ENCODE measurements around the gene OLA1. TPM values are rescaled to one million over a fixed set of nuclear protein-coding genes. Genes with fewer than 3 reads are reported as not detected.
"Not testable (repeated sequence)": the region's sequence is repeated elsewhere in the genome, so short reads cannot be mapped to it uniquely, and the experiment has no call there.

OLA1 gene
- 148 and 183 TPM in 2 replicates for total RNA-seq

GRCh38 chr2:174248187-174248997 is at the start of gene OLA1:
Gene OLA1, minus strand, starts transcription at chr2:174248532. Its CDS starts 1,717 bp downstream, at chr2:174246815.
- peak; percentile 74 for DNase-seq (ENCODE audit: low read depth)

DNA sequence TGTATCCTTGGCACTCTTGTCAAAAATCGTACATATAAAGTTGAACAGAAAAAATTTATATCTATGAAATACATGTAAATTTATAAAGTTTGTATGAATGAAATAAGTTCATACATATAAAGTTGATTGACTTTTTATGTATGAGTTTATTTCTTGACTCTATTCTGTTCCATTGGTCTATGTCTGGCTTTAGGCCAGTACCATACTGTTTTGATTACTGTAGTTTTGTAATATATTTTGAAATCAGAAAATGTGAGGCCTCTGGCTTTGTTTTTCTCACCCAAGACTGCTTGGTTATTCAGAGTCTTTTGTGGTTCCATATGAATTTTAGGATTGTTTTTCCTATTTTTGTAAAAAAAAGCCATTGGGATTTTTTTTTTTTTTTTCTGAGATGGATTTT is 44.6 kb upstream of the OLA1 start:
- no peak for DNase-seq (ENCODE audit: low read depth)

- no peak for DNase-seq (ENCODE audit: low read depth)
Measured at GRCh38 chr2:174286172-174286571, 37.8 kb upstream of the OLA1 start.

- no peak for DNase-seq (ENCODE audit: low read depth)
Measured at GRCh38 chr2:174282441-174282840, 34.1 kb upstream of the OLA1 start.

GRCh38 chr2:174281736-174282135 is 33.4 kb upstream of the OLA1 start:
- no peak for DNase-seq (ENCODE audit: low read depth)

DNA sequence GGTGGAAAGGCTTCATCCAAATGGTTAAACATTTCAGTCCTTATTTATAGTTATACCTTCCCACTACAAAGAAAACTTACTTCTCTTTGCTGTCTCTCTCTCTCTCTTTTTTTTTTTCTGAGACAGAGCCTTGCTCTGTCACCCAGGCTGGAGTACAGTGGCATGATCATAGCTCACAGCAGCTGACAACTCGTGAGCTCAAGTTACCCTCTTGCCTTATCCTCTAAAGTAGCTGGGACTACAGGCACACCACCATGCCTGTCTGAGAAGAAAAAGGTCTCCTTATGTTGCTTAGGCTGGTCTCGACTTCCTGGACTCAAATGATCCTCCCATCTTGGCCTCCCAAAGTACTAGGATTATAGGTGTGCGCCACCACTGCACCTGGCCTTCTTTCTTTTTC is 32.3 kb upstream of the OLA1 start:
- DNase-seq (ENCODE audit: low read depth), result no peak

DNA sequence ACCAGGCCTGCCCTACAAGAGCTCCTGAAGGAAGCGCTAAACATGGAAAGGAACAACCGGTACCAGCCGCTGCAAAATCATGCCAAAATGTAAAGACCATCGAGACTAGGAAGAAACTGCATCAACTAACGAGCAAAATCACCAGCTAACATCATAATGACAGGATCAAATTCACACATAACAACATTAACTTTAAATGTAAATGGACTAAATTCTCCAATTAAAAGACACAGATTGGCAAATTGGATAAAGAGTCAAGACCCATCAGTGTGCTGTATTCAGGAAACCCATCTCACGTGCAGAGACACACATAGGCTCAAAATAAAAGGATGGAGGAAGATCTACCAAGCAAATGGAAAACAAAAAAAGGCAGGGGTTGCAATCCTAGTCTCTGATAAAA is 21.9 kb upstream of the OLA1 start:
- not testable (repeated sequence) for DNase-seq (ENCODE audit: low read depth)

GRCh38 chr2:174266288-174266687 is 18.0 kb upstream of the OLA1 start:
- DNase-seq (ENCODE audit: low read depth), result no peak

DNA sequence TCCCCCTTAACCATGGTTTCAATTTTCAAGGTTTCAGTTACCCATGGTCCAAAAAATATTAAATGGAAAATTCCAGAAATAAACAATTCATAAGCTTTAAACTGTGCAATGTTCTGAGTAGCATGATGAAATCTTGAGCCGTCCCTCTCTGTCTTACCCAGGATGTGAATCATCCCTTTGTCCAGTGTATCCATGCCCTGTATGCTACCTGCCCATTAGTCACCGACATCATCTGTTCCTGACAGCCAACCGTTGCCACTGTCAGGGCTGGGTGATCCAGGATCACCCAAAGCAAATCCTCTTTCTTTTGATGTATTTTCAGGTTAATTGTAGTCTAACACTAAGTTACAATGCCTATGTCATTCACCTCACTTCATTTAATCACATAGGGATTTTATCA is 15.7 kb upstream of the OLA1 start:
- peak; percentile 94 for DNase-seq (ENCODE audit: low read depth)

DNA sequence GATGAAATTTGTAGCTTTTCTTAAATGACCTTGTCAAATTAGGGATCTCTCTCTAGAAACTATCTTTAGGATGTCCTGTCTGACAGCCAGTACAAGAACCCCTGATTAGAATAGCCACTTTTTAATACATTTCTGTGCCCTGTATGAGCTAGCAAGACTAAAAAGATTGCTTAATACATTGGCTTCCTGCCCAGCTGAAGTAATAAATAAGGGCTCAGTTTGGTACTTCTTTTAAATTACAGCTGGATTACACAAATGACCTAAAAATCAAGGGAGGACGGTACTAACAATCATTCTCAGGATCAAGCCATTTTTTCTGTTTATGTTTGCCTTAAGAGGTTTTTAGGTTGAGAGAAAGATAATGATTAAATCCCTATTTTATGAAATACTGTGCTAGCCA is 11.6 kb upstream of the OLA1 start:
- DNase-seq (ENCODE audit: low read depth), result peak; percentile 86

DNA sequence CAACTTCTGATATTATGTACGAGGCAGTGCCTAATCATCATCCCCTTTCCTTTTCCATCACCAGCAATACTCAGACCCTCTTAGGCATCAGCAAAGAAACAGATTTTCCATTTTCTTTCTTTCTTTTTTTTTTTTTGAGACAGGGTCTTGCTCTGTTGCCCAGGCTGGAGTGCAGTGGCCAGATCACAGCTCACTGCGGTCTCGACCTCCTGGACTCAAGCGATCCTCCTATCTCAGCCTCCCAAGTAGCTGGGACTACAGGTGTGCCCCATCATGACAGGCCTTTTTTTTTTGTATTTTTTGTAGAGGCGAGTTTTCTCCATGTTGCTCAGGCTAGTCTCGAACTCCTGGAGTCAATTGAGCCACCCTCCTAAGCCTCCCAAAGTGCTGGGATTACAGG is 5.9 kb upstream of the OLA1 start:
- DNase-seq (ENCODE audit: low read depth), result no peak

DNA sequence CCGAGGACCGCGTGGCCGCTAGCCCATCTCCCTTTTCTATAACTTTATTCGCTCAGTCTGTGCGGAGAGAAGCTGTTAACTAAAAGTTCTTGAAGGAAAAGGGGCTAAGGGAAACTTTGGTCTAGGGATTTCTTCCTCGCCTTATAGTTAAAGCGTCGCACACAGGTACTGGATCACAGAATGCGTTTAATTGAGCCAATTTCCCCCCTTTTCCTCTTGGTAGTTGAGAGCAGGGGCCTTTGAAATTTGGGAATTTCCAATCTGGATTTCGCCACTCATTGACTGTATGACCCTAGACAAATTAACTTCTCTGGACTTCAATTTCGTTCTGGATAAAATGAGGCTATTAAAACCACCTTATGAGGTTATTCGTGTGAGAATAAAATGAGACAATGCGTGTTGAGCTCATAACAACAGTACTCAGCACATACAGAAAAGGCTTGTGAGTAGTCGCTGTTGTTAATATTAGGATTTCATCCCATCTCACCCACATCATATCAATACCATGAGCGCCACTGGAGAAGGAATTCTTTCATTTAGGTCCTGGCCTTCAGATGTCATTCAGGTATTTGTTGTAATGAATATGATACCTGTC is 763 bp upstream of the OLA1 start:
- no peak for DNase-seq (ENCODE audit: low read depth)

DNA sequence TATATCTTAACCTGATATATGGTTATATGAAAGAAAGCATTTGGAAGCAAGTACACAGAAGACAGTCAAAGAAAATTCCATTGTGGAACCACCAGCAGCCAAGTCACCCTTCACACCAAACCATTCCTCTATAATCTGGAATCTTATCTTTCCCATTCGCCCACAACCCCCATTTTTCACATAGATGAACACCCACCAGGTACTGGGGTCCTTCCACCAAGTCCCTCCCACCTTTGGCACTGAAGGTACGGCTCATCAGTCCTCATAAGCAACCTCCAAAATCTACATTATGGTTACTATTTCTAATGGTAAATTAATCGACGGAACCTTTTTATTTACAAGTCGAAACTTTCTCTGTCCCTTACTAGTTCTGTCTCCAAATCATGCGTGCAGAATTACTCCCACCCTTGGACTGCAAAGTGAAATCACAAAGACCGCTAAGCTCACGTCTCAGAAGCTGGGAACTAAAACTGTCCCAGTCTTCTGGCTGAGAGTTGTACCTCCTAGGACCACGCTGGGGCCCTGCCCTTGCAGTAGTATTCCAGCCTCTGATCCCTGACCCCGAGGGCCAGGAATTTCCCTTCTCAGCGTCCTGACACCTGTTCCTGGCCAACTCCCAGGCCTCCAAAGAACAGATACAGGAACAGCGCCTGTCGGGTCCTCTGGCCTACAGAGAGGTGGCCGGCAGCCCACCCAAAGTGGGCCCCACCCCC is 702 bp downstream of the OLA1 start:
- peak; percentile 32 for DNase-seq (ENCODE audit: low read depth)

- no peak for DNase-seq (ENCODE audit: low read depth)
Measured at GRCh38 chr2:174246944-174247381, 1.4 kb downstream of the OLA1 start.

GRCh38 chr2:174245628-174246027 is 2.7 kb downstream of the OLA1 start:
- DNase-seq (ENCODE audit: low read depth), result not testable (repeated sequence)

- no peak for DNase-seq (ENCODE audit: low read depth)
Measured at GRCh38 chr2:174245065-174245464, 3.3 kb downstream of the OLA1 start.

GRCh38 chr2:174243812-174244211 is 4.5 kb downstream of the OLA1 start:
- DNase-seq (ENCODE audit: low read depth), result no peak

DNA sequence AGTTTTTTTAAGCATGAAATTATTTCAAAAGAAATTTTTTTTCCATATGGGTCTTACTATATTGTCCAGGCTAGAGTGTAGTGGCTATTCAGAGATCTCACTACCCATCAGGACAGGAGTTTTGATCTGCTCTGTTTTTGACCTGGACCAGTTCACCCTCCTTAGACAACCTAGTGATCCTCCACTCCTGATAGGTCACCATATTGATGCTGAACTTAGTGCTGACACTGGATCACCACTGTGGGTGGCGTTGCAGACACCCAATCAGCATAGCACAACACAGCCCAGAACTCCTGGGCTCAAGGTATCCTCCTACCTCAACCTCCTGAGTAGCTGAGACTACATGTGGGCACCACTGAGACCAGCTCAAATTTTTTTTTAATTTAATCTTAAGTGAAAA is 8.2 kb downstream of the OLA1 start:
- DNase-seq (ENCODE audit: low read depth), result no peak

GRCh38 chr2:174236429-174236828 is 11.9 kb downstream of the OLA1 start:
- no peak for DNase-seq (ENCODE audit: low read depth)

DNA sequence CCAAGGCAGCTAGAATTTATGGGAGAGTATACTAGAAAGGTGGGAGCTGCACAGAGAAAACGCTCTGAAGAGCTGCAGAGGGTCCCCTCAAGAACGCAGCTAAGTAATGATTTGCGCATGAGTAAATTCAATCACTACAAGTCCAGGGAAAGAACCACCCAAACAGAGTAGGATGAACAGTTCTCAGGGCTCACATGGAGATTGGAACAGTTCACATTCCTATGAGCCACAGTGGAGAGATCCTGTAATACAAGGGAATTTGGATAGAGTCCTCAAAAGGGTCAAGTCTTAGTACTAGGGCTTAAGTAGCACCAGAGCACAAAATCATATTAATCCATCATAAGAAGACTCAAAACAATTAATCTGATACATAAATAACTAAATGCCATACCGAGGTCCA is 12.7 kb downstream of the OLA1 start:
- peak; percentile 44 for DNase-seq (ENCODE audit: low read depth)

DNA sequence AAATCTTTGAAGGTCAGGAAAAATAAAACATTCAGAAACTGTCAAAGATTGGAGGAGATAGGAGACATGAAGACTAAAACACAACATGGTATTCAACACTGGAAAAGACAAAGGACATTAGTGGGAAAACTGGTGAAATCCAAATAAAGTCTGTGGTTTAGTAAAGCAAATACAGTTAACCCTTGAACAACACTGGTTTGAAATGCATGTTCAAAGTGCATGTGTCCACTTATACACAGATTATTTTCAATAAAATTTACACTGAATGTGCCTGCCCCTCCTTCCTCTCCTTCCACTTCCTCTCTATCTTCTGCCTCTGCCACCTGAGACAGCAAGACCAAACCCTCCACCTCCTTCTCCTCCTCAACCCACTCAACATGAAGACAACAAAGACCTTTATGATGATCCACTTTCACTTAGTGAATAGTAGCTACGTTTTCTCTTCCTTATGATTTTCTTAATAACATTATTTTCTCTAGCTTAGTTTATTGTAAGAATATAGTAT is 14.5 kb downstream of the OLA1 start:
- DNase-seq (ENCODE audit: low read depth), result peak; percentile 4

- DNase-seq (ENCODE audit: low read depth), result no peak
Measured at GRCh38 chr2:174227748-174228147, 20.6 kb downstream of the OLA1 start.

Measured in renal cortical epithelial cell (primary cell).